H1 (cell line): Measurements from ENCODE around the gene SLC17A4. TPM values are rescaled to one million over a fixed set of nuclear protein-coding genes. Genes with fewer than 3 reads are reported as not detected.

Experiments used
- CTCF ChIA-PET: fragments of 300-600 bp; sonication (Branson Sonifier 250); formaldehyde crosslinking; loops from one replicate; lab custom pipeline; 2021; ENCODE audit not compliant: partially characterized antibody; lab: Charles Lee
- POLR2A ChIA-PET: fragments of 300-600 bp; sonication (Branson Sonifier 250); formaldehyde crosslinking; loops from one replicate; lab custom pipeline; 2021; ENCODE audit warnings: inconsistent platforms; ENCODE audit not compliant: partially characterized antibody; lab: Charles Lee
- DNase-seq, 2 experiments: peaks; one replicate each; pipeline versions ENCODE4 v3.0.0 to v3.0.0-alpha.2; 2010 to 2022; ENCODE audit warnings: low spot score in 2 of 2, low read depth in 1 of 2, mixed read lengths in 1 of 2
- FAIRE-seq: peaks from 2 replicates; lab custom pipeline; 2011; peaks lifted over from hg19 to GRCh38; lab: Jason Lieb, UNC
- H2AFZ ChIP-seq: 2 replicates; pipeline ENCODE4 v1.8.1; 2012; ENCODE audit warnings: low read length, inconsistent platforms
- H2AK5ac ChIP-seq: 2 replicates; pipeline ENCODE4 v1.6.1; 2013; ENCODE audit warnings: low read depth, low read length
- H2BK120ac ChIP-seq: replicated peaks from 2 replicates; pipeline ENCODE3; 2013; ENCODE audit warnings: low read depth, low read length, inconsistent platforms
- H2BK12ac ChIP-seq: 2 replicates; pipeline ENCODE4 v1.6.1; 2013; ENCODE audit warnings: low read depth, low read length
- H2BK15ac ChIP-seq: 2 replicates; pipeline ENCODE4 v1.6.1; 2013; ENCODE audit warnings: low read length
- H2BK20ac ChIP-seq: 2 replicates; pipeline ENCODE4 v1.6.1; 2013; ENCODE audit warnings: low read length
- H2BK5ac ChIP-seq: 2 replicates; pipeline ENCODE4 v1.6.1; 2013; ENCODE audit warnings: low read depth, low read length
- H3K14ac ChIP-seq: 2 replicates; pipeline ENCODE4 v1.6.1; 2013; ENCODE audit warnings: inconsistent platforms; ENCODE audit not compliant: insufficient read length
- H3K18ac ChIP-seq: 2 replicates; pipeline ENCODE4 v1.6.1; 2013; ENCODE audit warnings: low read length; ENCODE audit errors: extremely low read depth
- H3K23ac ChIP-seq: 2 replicates; pipeline ENCODE4 v1.6.1; 2013; ENCODE audit warnings: inconsistent platforms; ENCODE audit not compliant: insufficient read length
- H3K23me2 ChIP-seq: 2 replicates; pipeline ENCODE4 v1.6.1; 2013; ENCODE audit warnings: low read depth, low read length
- H3K27ac ChIP-seq: 2 replicates; pipeline ENCODE4 v1.6.1; 2011; ENCODE audit warnings: low read depth, low read length, inconsistent platforms
- H3K27me3 ChIP-seq, 4 experiments: replicated peaks in 1 of 4; 1 replicate in 1 of 4; 2 replicates in 3 of 4; pipeline versions ENCODE4 v1.6.1 to v1.8.1; 2011 to 2013; ENCODE audit warnings: low read length in 3 of 4, mild to moderate bottlenecking in 3 of 4, inconsistent platforms in 2 of 4, mixed read lengths in 2 of 4, moderate library complexity in 1 of 4; ENCODE audit not compliant: control insufficient read depth in 3 of 4, insufficient read depth in 3 of 4; ENCODE audit errors: extremely low read depth in 1 of 4
- H3K36me3 ChIP-seq, 4 experiments: 2 replicates each; pipeline versions ENCODE4 v1.6.1 to v1.8.1; 2011 to 2013; ENCODE audit warnings: mild to moderate bottlenecking in 4 of 4, low read length in 3 of 4, moderate library complexity in 2 of 4, control low read depth in 1 of 4, inconsistent platforms in 1 of 4; ENCODE audit not compliant: insufficient read depth in 4 of 4, control insufficient read depth in 2 of 4
- H3K4ac ChIP-seq: replicated peaks from 2 replicates; pipeline ENCODE3; 2013; ENCODE audit warnings: low read length, low read depth, mixed read lengths, inconsistent platforms; ENCODE audit not compliant: insufficient read length
- H3K4me1 ChIP-seq, 4 experiments: replicated peaks in 1 of 4; 1 replicate in 1 of 4; 2 replicates in 3 of 4; pipeline versions ENCODE4 v1.6.1 to v1.8.1; 2011 to 2013; ENCODE audit warnings: low read length in 3 of 4, inconsistent platforms in 2 of 4, mixed read lengths in 1 of 4; ENCODE audit not compliant: insufficient read depth in 4 of 4, control insufficient read depth in 3 of 4
- H3K4me2 ChIP-seq, 2 experiments: 2 replicates each; pipeline versions ENCODE4 v1.6.1 to v1.8.1; 2011 to 2013; ENCODE audit warnings: low read depth in 2 of 2, low read length in 2 of 2, control low read depth in 1 of 2, inconsistent platforms in 1 of 2, mild to moderate bottlenecking in 1 of 2; ENCODE audit not compliant: insufficient read depth in 1 of 2
- H3K4me3 ChIP-seq, 4 experiments: fragments of 200-600, 300-600 bp in 1 of 4; sonication (generic), shearing (Covaris generic), sonication (Bioruptor Twin) in 1 of 4; 2 replicates each; pipeline versions ENCODE4 v1.5.1 to v1.8.1; 2011 to 2016; ENCODE audit warnings: low read length in 4 of 4, low read depth in 3 of 4, control low read depth in 2 of 4, inconsistent platforms in 2 of 4, mild to moderate bottlenecking in 2 of 4, mixed read lengths in 1 of 4, moderate library complexity in 1 of 4; ENCODE audit not compliant: insufficient read depth in 2 of 4; ENCODE audit errors: extremely low read depth in 1 of 4
- H3K56ac ChIP-seq: replicated peaks from 2 replicates; pipeline ENCODE3; 2013; ENCODE audit warnings: low read depth, mild to moderate bottlenecking, mixed read lengths, low read length, inconsistent platforms; ENCODE audit not compliant: insufficient read length
- H3K79me1 ChIP-seq: 2 replicates; pipeline ENCODE4 v1.6.1; 2013; ENCODE audit warnings: low read depth, low read length, control low read depth
- H3K79me2 ChIP-seq, 2 experiments: 2 replicates each; pipeline versions ENCODE4 v1.6.1 to v1.8.1; 2012 to 2013; ENCODE audit warnings: low read length in 2 of 2, mild to moderate bottlenecking in 2 of 2, inconsistent platforms in 1 of 2; ENCODE audit not compliant: insufficient read depth in 2 of 2, control insufficient read depth in 1 of 2
- H3K9ac ChIP-seq, 4 experiments: replicated peaks in 1 of 4; 1 replicate in 1 of 4; 2 replicates in 3 of 4; pipeline versions ENCODE4 v1.6.1 to v1.8.1; 2011 to 2013; ENCODE audit warnings: low read depth in 3 of 4, low read length in 3 of 4, control low read depth in 2 of 4, mild to moderate bottlenecking in 2 of 4, moderate library complexity in 2 of 4, inconsistent platforms in 1 of 4; ENCODE audit errors: extremely low read depth in 1 of 4
- H3K9me3 ChIP-seq, 2 experiments: 2 replicates each; pipeline versions ENCODE4 v1.6.1 to v1.8.1; 2012 to 2013; ENCODE audit warnings: mild to moderate bottlenecking in 2 of 2, moderate library complexity in 2 of 2, control low read depth in 1 of 2, inconsistent platforms in 1 of 2, low read depth in 1 of 2, low read length in 1 of 2, mixed read lengths in 1 of 2; ENCODE audit not compliant: insufficient read depth in 2 of 2
- H4K20me1 ChIP-seq, 2 experiments: replicated peaks in 1 of 2; 2 replicates each; pipeline versions ENCODE3 to v1.8.1; 2011 to 2013; ENCODE audit warnings: inconsistent platforms in 2 of 2, low read length in 2 of 2, mild to moderate bottlenecking in 1 of 2; ENCODE audit not compliant: insufficient read depth in 2 of 2, control insufficient read depth in 1 of 2
- H4K5ac ChIP-seq: 2 replicates; pipeline ENCODE4 v1.6.1; 2013; ENCODE audit warnings: low read length, low read depth, mixed read lengths, inconsistent platforms; ENCODE audit not compliant: insufficient read length
- H4K8ac ChIP-seq: 2 replicates; pipeline ENCODE4 v1.8.0; 2013; ENCODE audit warnings: mild to moderate bottlenecking, moderate library complexity, low read length, inconsistent platforms; ENCODE audit not compliant: insufficient read depth; ENCODE audit errors: extremely low read depth
- H4K91ac ChIP-seq: replicated peaks from 2 replicates; pipeline ENCODE3; 2013; ENCODE audit warnings: low read length, mixed read lengths, inconsistent platforms; ENCODE audit not compliant: insufficient read length
- ASH2L ChIP-seq: fragments of 200-600, 300-600 bp; sonication (generic); IDR thresholded peaks from one replicate; pipeline ENCODE4 v1.7.1; 2017; ENCODE audit warnings: low read length
- BCL11A ChIP-seq, 2 experiments: IDR thresholded peaks; one replicate each; pipeline ENCODE4 v1.6.1; 2011; ENCODE audit warnings: low read depth in 2 of 2, low read length in 2 of 2, mild to moderate bottlenecking in 2 of 2
- CBX8 ChIP-seq: fragments of 300-800, 300-1000 bp; sonication (generic); IDR thresholded peaks from 2 replicates; pipeline ENCODE4 v1.7.1; 2016; ENCODE audit warnings: low read depth, low read length, borderline replicate concordance
- CEBPB ChIP-seq: IDR thresholded peaks from 2 replicates; pipeline ENCODE4 v1.6.1; 2012; ENCODE audit warnings: low read depth, low read length
- CTCF ChIP-seq, 3 experiments: IDR thresholded peaks; 1 replicate in 2 of 3; 2 replicates in 1 of 3; pipeline versions ENCODE4 v1.5.1 to v1.6.1; 2011; ENCODE audit warnings: low read length in 3 of 3, mild to moderate bottlenecking in 3 of 3, inconsistent platforms in 2 of 3, low read depth in 1 of 3, moderate library complexity in 1 of 3; ENCODE audit not compliant: insufficient read depth in 1 of 3; ENCODE audit errors: control extremely low read depth in 1 of 3
- POU5F1 ChIP-seq: IDR thresholded peaks from 2 replicates; pipeline ENCODE4 v1.6.1; 2011; ENCODE audit warnings: low read depth, mild to moderate bottlenecking, low read length, moderate library complexity
- RAD21 ChIP-seq, 2 experiments: IDR thresholded peaks in 1 of 2; conservative IDR thresholded peaks in 1 of 2; 2 replicates each; pipeline ENCODE4 v1.6.1; 2011; ENCODE audit warnings: low read depth in 2 of 2, low read length in 2 of 2, improper control_type of control experiment in 1 of 2, inconsistent platforms in 1 of 2, mild to moderate bottlenecking in 1 of 2, moderate library complexity in 1 of 2
- RBBP5 ChIP-seq: IDR thresholded peaks from 2 replicates; pipeline ENCODE4 v1.7.1; 2012; ENCODE audit warnings: low read depth, mild to moderate bottlenecking, inconsistent platforms, low read length, moderate library complexity, borderline replicate concordance
- SP1 ChIP-seq: IDR thresholded peaks from 2 replicates; pipeline ENCODE4 v1.6.1; 2011; ENCODE audit warnings: low read depth, low read length
- TCF12 ChIP-seq: IDR thresholded peaks from 2 replicates; pipeline ENCODE4 v1.6.1; 2011; ENCODE audit warnings: low read depth, mild to moderate bottlenecking, low read length
- TEAD4 ChIP-seq: IDR thresholded peaks from 2 replicates; pipeline ENCODE4 v1.6.1; 2012; ENCODE audit warnings: low read depth, low read length, inconsistent platforms, mixed read lengths
- WGBS, 2 experiments: shearing (Covaris generic) in 1 of 2; methylation state at CpG; one replicate each; pipeline versions ENCODE4 v1.1.6 to v1.1.7; 2013 to 2015; ENCODE audit warnings: low lambda C conversion rate in 2 of 2, mixed read lengths in 2 of 2, inconsistent platforms in 1 of 2, low coverage in 1 of 2, missing lambda C conversion rate in 1 of 2; ENCODE audit not compliant: insufficient replicate concordance in 2 of 2, insufficient coverage in 1 of 2, insufficient read length in 1 of 2; ENCODE audit errors: extremely low coverage in 1 of 2, missing lambda C conversion rate in 1 of 2; 5-methylcytosine and 5-hydroxymethylcytosine counted together
- polyA plus RNA-seq, 7 experiments: library from polyadenylated mRNA; depleted of rRNA in 3 of 7; stranded (reverse) in 5 of 7; unstranded in 2 of 7; fragments of >200 nt in 5 of 7; fragments of 200-250 nt in 2 of 7; gene quantifications; 1 replicate in 5 of 7; 2 replicates in 1 of 7; 4 replicates in 1 of 7; pipeline versions ENCODE4 v1.2.1 to v1.2.3, GENCODE V29; 2011 to 2013; ENCODE audit warnings: missing spikeins in 2 of 7, mixed read lengths in 2 of 7
- total RNA-seq: library from RNA; stranded (reverse); fragmentation: NEBNext Ultra II Directional; extraction: Animal tissue kit (Norgen Biotek cat#: 25700); gene quantifications from 2 replicates; pipeline ENCODE4 v1.2.1, GENCODE V29; 2021

SLC17A4 gene
- total and polyA plus RNA-seq, 2 of the 8 experiments (the other 6 are each of a cell fraction or from before 2014, with no cell fraction given), result not detected

GRCh38 chr6:25757936-25758642 lies 3.5 kb downstream of the SLC17A4 start:
- Histone ChIP-seq H3K4me2 (no peak overlapping the region), H2BK5ac (no peak overlapping the region), H2BK15ac (no peak overlapping the region), H2BK20ac (no peak overlapping the region), H3K36me3 (no peaks in the 10 kb centered on the region), H3K23ac (no peak overlapping the region), H4K8ac (no peak overlapping the region), H2BK120ac (no peak overlapping the region), H3K4ac (no peak overlapping the region), H3K79me1 (no peaks in the 10 kb centered on the region), H3K14ac (no peak overlapping the region), H4K91ac (no peak overlapping the region), H3K9me3 (no peaks in the 10 kb centered on the region), H2BK12ac (no peak overlapping the region), H3K18ac (no peak overlapping the region), H4K5ac (no peak overlapping the region), H3K27ac (no peak overlapping the region), H3K23me2 (no peaks in the 10 kb centered on the region; the same call in 1 of the 2 replicates), H3K4me1 (no peaks in the 10 kb centered on the region)
- CTCF ChIA-PET, result interaction anchor here (0.6 to 1.4 kb wide), 4 partner anchors 7 to 182 kb away, joined by 3 to 5 read pairs (median 3); no protein-coding TSS in a partner anchor
- TF ChIP-seq RAD21 (IDR thresholded peaks at IDR 0.05 in 1 of 2, conservative IDR thresholded peaks at IDR 0.05 in 1 of 2; ENCODE audit: low read depth in 2 of 2, low read length in 2 of 2) (no peak), CEBPB (no peak), BCL11A (IDR thresholded peaks at IDR 0.05; ENCODE audit: low read depth in 2 of 2, low read length in 2 of 2) (no peak), CBX8 (no peak), TCF12 (no peak), CTCF (IDR thresholded peaks at IDR 0.05; ENCODE audit: control extremely low read depth in 1 of 3, insufficient read depth in 1 of 3, low read depth in 1 of 3, low read length in 3 of 3) (no peak), ASH2L (no peak), RBBP5 (no peak), POU5F1 (no peak), TEAD4 (no peak), SP1 (no peak)
- TF ChIP-seq, all 59 proteins: peak for 0
- H4K20me1 ChIP-seq, result no peaks in the 10 kb centered on the region
- POLR2A ChIA-PET, result no interaction called here
- FAIRE-seq, result no peak
- no peak overlapping the region for H2AFZ ChIP-seq
- H3K56ac ChIP-seq, result no peak overlapping the region
- no peak for DNase-seq
- H3K4me3 ChIP-seq, result no peak overlapping the region
- H3K9ac ChIP-seq, result no peak overlapping the region
- H2AK5ac ChIP-seq, result no peak overlapping the region
- WGBS, 2 experiments, result 83% methylated on average over 6 of the region's 6 CpGs; no CpG with 5 or more reads in 1 of the 2 experiments
- H3K79me2 ChIP-seq, result no peaks in the 10 kb centered on the region
- H3K27me3 ChIP-seq, result no peaks in the 10 kb centered on the region
